IMR-90 (cell line): ENCODE results near the gene BHLHA9.

ENCODE experiments used
- CTCF ChIP-seq: conservative IDR thresholded peaks from 2 replicates; pipeline ENCODE4 v1.5.1; 2012; ENCODE audit warnings: mild to moderate bottlenecking, low read depth, low read length, improper control_type of control experiment
- MAZ ChIP-seq: IDR thresholded peaks from 2 replicates; pipeline ENCODE4 v1.6.1; 2012; ENCODE audit warnings: low read depth, mild to moderate bottlenecking, low read length, improper control_type of control experiment, moderate library complexity, borderline replicate concordance
- RAD21 ChIP-seq: IDR thresholded peaks from 2 replicates; pipeline ENCODE4 v1.6.1; 2012; ENCODE audit warnings: low read length, improper control_type of control experiment

DNA sequence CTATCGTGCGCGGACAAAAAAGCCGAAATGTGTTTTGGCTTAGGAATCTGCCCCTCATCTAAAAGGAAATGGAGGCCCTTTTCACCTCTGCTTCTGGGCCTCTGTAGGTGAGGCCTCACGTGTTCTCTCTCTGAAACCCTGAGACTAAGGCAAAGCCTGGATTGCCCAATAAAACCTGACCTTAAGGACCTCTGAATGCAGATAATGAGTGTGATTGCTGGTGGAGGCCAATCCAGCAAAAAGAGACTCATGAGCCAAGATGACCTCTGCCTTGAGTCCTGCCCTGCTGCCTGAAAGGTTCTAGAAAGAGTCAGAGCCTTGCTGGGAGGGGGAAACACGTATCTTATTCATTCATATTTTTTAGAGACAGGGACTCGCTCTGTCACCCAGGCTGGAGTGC is 45.9 kb upstream of the BHLHA9 start:
- TF ChIP-seq CTCF (no peak), MAZ (no peak), RAD21 (no peak)
